SK-N-MC (cell line): ENCODE results near the gene DNAH1.

Experiments used
- DNase-seq: peaks from one replicate; pipeline ENCODE4 v3.0.0-alpha.2; 2011; ENCODE audit warnings: low read depth, low spot score
- H3K27ac ChIP-seq: fragments of 200-600 bp; sonication (generic); 2 replicates; pipeline ENCODE4 v1.5.1; 2016; ENCODE audit warnings: mixed run types
- H3K36me3 ChIP-seq: fragments of 200-600 bp; sonication (generic); 2 replicates; pipeline ENCODE4 v1.6.1; 2017; ENCODE audit warnings: antibody characterized with exemption, low read length, mixed read lengths; ENCODE audit not compliant: insufficient read depth
- H3K4me3 ChIP-seq: fragments of 200-600 bp; sonication (generic); 2 replicates; pipeline ENCODE4 v1.5.1; 2016
- H3K9ac ChIP-seq: fragments of 200-600 bp; sonication (generic); 2 replicates; pipeline ENCODE4 v1.8.0; 2017; ENCODE audit warnings: mixed run types, mixed read lengths; ENCODE audit not compliant: insufficient read length
- H3K9me3 ChIP-seq: fragments of 200-600 bp; sonication (generic); 2 replicates; pipeline ENCODE4 v1.6.1; 2017; ENCODE audit warnings: low read depth, mild to moderate bottlenecking, antibody characterized with exemption, low read length, moderate library complexity, mixed read lengths
- EZH2 ChIP-seq: fragments of 200-600 bp; sonication (generic); IDR thresholded peaks from one replicate; pipeline ENCODE4 v1.6.1; 2017; ENCODE audit warnings: antibody characterized with exemption
- FOXP2 ChIP-seq: optimal IDR thresholded peaks from 2 replicates; pipeline ENCODE3; 2011; ENCODE audit warnings: mild to moderate bottlenecking, moderate library complexity; ENCODE audit not compliant: insufficient read depth; ENCODE audit errors: extremely low read length, control extremely low read depth
- POLR2AphosphoS5 ChIP-seq: IDR thresholded peaks from 2 replicates; pipeline ENCODE4 v1.6.1; 2012; ENCODE audit warnings: mild to moderate bottlenecking, low read depth, low read length, borderline replicate concordance

The DNAH1 gene

GRCh38 chr3:52439426-52440248, 123.5 kb downstream of the DNAH1 start:
- no peaks in the 10 kb centered on the region for H3K9me3 ChIP-seq
- DNase-seq, result no peak
- no peaks in the 10 kb centered on the region for H3K36me3 ChIP-seq
- TF ChIP-seq EZH2 (no peak), POLR2AphosphoS5 (no peak), FOXP2 (no peak)
- no peak overlapping the region for H3K9ac ChIP-seq
- no peak overlapping the region for H3K4me3 ChIP-seq
- H3K27ac ChIP-seq, result no peak overlapping the region

GRCh38 chr3:52440249-52440551, 124.1 kb downstream of the DNAH1 start:
- DNase-seq, result no peak
- no peaks in the 10 kb centered on the region for H3K36me3 ChIP-seq
- H3K9ac ChIP-seq, result no peak overlapping the region
- no peak overlapping the region for H3K27ac ChIP-seq
- H3K9me3 ChIP-seq, result no peaks in the 10 kb centered on the region
- no peak overlapping the region for H3K4me3 ChIP-seq
- TF ChIP-seq EZH2, result no peak
- TF ChIP-seq POLR2AphosphoS5, result no peak
- no peak for TF ChIP-seq FOXP2

GRCh38 chr3:52440671-52441070, 124.6 kb downstream of the DNAH1 start:
- DNase-seq, result no peak
- H3K4me3 ChIP-seq, result no peak overlapping the region
- H3K9me3 ChIP-seq, result no peaks in the 10 kb centered on the region
- H3K9ac ChIP-seq, result no peak overlapping the region
- H3K36me3 ChIP-seq, result no peaks in the 10 kb centered on the region
- TF ChIP-seq FOXP2 (no peak), POLR2AphosphoS5 (no peak)
- no peak overlapping the region for H3K27ac ChIP-seq

GRCh38 chr3:52441091-52441771, 125.1 kb downstream of the DNAH1 start:
- no peaks in the 10 kb centered on the region for H3K36me3 ChIP-seq
- no peak overlapping the region for H3K27ac ChIP-seq
- no peak overlapping the region for H3K9ac ChIP-seq
- no peak for DNase-seq
- H3K9me3 ChIP-seq, result no peaks in the 10 kb centered on the region
- H3K4me3 ChIP-seq, result no peak overlapping the region
- no peak for TF ChIP-seq FOXP2
- no peak for TF ChIP-seq EZH2
- TF ChIP-seq POLR2AphosphoS5, result no peak

GRCh38 chr3:52441772-52442332, 125.7 kb downstream of the DNAH1 start:
- TF ChIP-seq FOXP2 (no peak), POLR2AphosphoS5 (no peak), EZH2 (no peak)
- Histone ChIP-seq H3K27ac (no peak overlapping the region), H3K9me3 (no peaks in the 10 kb centered on the region), H3K9ac (no peak overlapping the region), H3K36me3 (no peaks in the 10 kb centered on the region), H3K4me3 (no peak overlapping the region)
- no peak for DNase-seq

- H3K9ac ChIP-seq, result no peak overlapping the region
- H3K27ac ChIP-seq, result no peak overlapping the region
- no peaks in the 10 kb centered on the region for H3K9me3 ChIP-seq
- no peak overlapping the region for H3K4me3 ChIP-seq
- no peak for DNase-seq
- TF ChIP-seq EZH2 (no peak), FOXP2 (no peak), POLR2AphosphoS5 (no peak)
- no peaks in the 10 kb centered on the region for H3K36me3 ChIP-seq
Measured at GRCh38 chr3:52442409-52443267, 126.5 kb downstream of the DNAH1 start.

GRCh38 chr3:52443268-52443610, 127.1 kb downstream of the DNAH1 start:
- H3K4me3 ChIP-seq, result no peak overlapping the region
- TF ChIP-seq POLR2AphosphoS5, result no peak
- TF ChIP-seq FOXP2, result no peak
- no peak for TF ChIP-seq EZH2
- no peaks in the 10 kb centered on the region for H3K9me3 ChIP-seq
- no peak overlapping the region for H3K27ac ChIP-seq
- H3K9ac ChIP-seq, result no peak overlapping the region
- H3K36me3 ChIP-seq, result no peaks in the 10 kb centered on the region
- no peak for DNase-seq

- Histone ChIP-seq H3K4me3 (no peak overlapping the region), H3K9ac (no peak overlapping the region), H3K36me3 (no peaks in the 10 kb centered on the region), H3K27ac (no peak overlapping the region), H3K9me3 (no peaks in the 10 kb centered on the region)
- TF ChIP-seq POLR2AphosphoS5, result no peak
- TF ChIP-seq FOXP2, result no peak
- TF ChIP-seq EZH2, result no peak
- no peak for DNase-seq
Measured at GRCh38 chr3:52443791-52444687, 127.9 kb downstream of the DNAH1 start.
